GM19043 (cell line): ENCODE data around the gene ENHO.

Experiments
- ATAC-seq: cut with Tn5 transposase; IDR thresholded peaks from one replicate; pipeline ENCODE4 v1.9.1; 2021; ENCODE audit warnings: low read depth; ENCODE audit not compliant: unreplicated experiment

Gene ENHO

DNA sequence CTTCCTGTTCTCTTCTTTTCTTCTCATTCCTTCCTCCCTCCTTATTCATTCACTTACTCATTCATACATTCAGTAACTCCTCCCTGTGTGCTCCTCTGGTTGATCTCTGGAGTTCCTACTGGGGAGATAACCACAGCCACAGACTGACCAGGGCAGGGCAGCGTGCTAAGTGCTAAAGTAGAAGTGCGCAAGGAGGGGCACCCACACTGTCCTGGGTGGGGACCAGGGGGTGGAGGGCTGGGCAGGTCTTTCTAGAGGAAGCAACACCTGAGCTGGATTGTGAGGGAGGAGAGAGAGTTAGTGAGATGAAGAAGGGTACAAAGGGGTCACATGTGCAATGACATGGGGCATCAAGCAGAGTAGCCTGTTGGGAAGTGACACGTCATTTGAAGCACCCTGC, 13.8 kb downstream of the ENHO start:
- no peak for ATAC-seq

DNA sequence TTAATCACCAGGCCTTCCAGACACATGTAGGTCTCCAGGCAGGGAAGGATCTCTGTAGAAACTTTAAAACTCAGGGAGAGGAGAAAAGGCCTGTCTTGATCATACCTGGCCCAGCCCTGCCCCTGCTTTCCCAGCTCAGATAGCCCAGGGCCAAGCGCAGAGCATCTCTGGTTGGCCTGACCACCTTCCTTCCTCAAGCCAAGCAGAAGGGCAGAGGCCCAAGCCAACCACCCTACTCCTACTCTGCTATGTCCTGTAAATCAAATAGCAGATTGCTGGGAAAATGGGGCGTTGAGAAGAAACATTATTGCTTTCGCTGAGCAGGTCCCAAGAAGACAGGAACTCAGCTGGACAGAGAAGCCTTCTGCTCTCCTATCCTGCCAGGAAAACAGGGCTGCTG, 14.3 kb downstream of the ENHO start:
- ATAC-seq = no peak

DNA sequence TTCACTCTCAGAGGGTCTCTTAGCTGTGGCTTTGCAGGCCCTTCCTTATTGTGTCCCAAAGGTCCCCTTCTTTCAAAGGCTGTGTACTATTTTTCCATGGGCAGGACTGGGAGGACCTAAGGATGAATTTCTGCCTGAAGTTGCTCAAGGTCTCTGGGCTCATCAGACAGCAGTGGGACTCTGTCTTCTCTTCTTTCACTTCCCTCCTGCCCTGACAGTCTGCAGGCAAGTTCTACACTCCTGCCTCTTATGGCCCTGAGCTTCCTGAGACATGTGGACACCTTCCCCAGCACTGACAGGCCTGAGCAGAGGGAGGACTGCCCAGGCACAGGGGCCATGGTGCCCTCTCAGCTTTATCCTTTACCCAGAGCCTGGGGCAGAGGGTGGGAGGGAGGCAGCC, 14.8 kb downstream of the ENHO start:
- no peak for ATAC-seq

DNA sequence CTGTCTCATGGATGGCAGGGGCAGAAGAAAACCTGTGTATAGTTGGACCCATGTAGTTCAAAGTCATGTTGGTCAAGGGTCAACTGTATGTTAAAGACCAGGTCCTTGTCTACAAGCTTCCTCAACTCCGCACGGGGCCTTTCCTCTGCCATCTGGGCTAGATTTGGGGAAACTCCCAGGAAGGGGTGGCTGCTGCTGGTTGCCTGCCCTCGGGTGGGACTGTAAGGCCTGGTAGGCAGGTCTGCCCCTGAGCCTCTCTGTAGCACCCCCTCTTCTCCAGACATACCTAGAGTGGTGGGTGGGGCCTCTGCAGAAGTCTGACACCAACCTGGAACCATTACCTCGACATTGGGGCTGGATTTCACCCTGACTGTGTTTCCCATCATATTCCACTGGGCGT, 15.2 kb downstream of the ENHO start:
- ATAC-seq = no peak

DNA sequence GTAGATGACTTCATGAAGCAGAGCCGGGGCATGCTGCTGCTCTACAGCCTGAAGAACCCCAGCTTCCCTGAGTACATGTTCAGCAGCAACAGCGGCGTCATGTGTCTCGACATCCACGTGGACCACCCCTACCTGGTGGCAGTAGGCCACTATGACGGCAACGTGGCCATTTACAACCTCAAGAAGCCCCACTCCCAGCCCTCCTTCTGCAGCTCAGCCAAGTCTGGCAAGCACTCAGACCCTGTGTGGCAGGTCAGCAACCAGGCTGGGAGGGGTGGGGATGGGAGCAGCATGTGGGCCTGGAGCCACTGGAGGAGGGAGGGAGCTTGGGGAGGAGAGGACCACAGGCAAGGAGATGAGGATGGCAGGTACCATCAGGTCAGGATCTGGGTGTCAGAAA, 16.2 kb downstream of the ENHO start:
- no peak for ATAC-seq

DNA sequence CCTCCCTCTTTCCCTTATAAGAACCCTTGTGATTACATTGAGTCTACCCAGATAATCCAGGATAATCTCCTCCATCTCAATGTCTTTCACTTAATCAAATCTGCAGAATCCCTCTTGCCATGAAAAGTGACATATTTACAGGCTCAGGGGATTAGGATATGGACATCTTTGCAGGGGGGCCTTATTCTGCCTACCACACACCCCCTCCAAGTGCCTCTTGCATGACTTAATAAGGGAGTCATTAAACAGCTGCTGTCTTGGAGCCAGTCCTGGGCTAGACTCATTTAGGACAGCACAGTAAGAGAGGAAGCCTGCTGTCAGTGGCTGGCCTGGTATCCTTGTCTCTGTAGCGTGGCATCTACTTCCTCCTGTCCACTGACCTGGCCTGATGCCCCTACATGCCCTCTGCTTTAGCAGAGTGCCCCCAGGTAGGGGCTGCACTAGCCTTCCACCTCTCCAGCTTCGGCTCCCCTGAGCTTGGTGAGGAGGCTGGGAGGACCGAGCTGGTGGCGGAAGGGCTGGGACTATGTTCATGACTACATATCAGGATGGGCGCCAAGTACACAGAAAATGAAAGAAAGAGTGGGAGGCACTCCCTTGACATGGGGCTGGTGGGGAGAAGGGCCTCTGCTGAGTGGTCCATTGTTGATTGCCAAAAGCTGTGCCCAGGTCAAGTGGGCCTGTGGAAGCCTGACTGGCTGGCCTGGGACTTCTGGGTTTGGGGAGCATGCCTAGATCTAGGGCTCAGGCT, 17.2 kb downstream of the ENHO start:
- no peak for ATAC-seq

DNA sequence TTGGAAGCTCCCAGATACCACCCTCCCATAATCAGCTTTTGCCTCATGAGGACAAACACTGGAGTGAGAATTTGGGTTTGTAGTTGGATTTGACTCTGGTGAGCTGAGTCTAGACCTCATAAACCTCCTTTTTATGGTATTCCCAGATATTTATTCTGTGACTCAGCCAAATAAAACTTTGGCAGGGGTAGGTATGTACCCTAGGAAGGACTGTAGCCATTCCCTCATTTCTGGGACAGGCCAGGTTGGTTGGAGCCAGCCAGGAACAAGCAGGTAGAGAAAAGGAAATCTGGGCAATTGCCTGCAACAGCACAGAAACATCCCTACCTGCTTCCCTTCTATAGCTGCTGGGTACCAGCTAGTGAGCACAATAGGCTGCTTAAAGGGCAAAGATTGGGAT, 19.4 kb downstream of the ENHO start:
- no peak for ATAC-seq

DNA sequence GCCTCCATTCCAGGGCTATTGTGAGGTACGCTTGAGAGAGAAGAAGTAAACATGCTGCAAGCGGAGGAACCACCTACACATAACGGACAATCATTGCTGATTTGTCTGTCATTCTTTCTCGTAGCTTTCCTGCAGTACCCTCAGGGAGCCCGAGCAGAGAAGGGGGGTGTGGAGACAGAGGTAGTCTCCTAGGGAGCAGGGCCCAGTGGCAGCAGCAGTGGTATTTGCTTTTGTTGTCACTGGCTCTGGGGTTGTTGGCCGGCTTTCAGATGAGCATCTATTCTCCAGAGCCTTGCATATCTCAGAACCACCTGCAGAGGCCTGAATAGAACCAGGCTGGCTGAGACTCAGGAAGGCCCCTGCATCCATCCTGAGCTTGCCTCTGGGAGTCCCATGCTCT, 19.9 kb downstream of the ENHO start:
- ATAC-seq = no peak

DNA sequence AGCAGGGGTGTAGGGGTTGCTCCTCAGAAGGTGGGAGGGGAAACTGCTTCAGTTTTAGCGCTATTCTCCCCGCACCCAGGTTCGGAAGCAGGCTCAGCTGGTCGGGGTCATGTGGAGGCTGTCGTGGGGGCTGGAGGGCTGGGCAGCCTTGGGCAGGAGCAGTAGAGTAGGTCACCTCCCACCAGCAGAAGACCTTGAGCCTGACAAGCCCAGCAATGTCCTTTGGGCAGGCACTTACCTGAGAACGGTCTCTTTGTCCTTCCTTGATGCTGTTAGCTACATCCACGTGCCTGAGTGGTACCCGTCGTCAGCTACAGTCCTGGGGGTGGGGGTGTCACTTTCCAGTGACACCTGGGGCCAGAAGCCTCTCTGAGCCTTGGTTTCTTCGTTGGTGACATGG, 20.3 kb downstream of the ENHO start:
- ATAC-seq = no peak

DNA sequence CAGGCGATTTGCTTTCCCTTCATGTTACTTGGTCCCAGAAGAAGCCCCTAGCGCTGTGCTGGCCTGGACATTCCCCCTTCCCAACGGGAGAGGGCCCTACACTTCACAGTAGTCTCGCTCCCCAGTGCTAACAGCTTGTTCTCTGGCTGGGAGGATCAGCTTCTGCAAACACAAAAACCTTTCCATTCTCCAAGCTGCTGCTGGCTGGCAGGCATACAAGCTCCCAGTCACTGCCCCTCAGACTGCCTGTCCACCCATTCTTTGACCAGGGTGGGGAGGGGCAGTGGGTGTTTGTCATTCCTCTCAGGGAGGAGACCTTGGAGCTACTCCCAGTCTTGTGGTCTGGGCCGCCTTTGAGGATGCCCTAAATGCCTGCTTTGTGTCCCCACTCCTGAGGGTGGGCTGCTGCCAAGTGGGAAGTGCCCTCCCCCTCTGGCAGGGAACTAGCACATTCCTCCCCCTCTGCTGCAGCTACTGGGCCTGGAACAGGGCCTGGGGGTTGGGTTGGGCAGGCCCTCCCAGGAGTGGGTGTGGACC, 20.8 kb downstream of the ENHO start:
- no peak for ATAC-seq

DNA sequence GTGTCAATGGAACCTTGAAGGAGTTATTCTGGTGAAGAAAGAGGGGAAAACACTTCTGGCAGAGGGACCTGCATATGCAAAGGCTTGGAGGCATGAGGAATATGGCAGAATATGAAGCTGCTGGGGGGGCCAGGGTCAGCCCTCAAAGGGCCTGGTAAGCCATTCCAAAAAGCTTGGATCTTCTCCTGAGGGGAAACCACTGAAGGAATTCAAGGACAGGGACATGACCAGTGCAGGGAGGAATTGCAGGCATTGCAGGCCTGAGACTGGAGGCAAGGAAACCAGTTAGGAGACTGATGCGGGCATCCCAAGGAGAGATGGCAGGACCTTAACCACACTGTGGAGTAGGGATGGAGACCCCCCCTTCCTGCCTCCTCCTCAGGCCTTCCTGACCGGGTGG, 21.4 kb downstream of the ENHO start:
- no peak for ATAC-seq

DNA sequence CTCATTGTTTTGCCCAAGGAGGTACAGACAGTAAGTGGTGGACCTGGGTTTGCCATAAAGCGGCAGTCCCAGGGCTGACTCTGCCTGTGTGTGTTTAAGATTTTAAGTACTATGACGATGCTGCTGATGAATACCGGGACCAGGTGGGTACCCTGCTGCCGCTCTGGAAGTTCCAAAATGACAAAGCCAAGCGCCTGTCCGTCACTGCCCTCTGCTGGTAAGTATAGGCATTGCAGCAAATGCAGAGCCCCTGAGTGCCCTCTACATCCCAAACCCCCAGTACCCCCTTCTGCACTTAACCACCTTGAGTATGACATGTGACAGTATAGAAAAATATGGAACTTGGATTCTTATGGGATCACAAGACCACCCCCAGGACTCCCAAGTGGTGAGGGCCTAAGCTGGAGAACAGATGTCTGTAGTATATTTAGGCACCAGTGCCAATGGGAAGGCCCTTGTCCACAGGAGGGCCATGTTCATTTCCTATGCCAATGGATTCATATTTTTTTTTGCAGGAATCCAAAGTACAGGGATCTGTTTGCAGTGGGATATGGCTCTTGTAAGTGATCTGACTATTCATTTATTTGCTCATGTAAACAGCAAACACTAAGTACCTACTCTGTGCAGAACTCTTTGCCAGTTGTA, 22.0 kb downstream of the ENHO start:
- ATAC-seq = no peak

DNA sequence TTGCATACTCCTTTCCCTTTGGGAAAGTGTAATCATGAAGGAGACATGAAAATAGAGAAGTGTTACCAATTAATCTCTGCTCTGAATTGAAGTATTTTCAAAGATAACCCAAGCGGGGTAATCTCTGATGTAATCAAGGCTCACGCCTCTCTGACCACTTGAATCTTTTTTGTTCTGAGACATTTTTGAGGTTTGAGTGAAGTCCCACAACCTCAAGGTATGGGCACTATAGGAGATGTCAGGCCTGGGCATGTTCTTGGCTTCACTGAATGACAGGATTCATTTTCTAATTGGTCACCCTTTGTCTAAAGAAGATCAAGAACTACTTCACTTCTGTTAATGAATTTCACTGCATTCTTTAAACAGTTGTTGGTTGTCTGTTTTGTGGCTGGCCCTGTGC, 23.7 kb downstream of the ENHO start:
- ATAC-seq = no peak

DNA sequence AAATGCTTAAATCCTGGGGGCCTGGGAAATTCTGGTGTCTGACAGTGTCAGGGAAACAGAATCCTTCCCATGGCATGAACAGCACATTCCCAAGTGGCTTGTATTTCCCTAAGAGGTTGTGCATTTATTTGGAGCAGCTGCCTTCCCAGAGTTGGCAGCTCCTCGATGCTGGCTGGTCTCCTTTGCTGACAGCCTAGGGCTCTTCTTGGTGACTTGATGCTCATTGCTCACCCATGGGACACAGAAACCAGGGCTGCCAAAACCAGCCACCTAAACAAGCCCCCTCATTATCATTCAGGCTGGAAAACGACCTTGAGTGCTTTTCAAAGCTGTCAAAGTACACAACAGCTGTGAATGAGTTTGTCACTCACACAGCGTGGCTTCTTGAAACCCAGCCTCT, 24.2 kb downstream of the ENHO start:
- ATAC-seq = no peak

DNA sequence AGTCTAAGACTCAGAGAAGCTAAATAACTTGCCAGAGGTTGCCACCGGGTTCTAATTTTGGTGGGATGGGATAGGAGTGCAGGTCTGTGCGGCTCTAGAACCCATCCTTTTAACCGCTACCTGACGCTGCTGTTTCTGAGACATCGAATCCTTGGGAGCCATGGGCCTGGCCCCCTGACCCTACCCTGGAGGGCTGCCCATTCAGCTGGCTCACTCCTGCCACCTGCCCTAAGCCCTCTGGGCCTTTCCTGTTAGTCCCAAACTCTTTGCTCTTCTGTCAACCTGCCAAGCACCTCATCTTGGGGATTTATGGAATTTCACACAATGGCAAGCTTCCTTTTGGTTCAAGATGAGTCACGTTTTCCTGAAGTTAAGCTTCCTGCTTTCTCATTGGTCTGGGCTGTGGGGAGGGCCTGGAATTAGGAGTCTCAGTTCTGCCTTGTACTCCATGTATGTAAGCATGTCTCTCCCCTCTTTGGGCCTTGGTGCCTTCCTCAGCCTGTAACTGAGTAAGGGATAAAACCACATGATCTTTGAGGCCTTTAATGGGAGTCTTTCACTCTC, 26.6 kb downstream of the ENHO start:
- no peak for ATAC-seq

DNA sequence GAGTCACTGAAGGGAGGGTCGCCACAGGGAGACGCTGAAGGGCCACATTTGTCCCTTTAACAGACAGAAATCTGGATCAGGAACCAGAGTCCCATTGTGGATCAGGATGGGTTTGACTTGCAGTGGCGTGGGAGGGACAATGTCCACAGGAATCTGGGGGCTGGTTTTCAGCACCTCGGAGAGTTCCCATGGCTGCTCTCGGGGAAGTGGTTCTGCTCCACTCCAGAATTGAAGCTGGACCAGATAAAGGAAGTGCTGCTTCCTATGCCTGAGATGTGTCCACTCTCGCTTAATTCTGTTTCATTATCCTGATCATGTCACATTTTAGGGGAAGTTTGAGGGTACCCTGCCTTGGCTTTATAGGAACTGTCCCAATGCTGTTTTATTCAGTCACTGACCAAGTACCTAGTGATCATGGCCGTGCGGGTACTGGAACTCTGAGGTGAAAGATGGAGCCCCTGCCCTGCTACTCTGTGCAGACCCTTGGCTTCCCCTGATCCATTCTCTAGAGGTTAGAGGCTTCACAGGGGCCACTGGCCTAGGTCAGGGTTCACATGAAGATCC, 28.7 kb downstream of the ENHO start:
- no peak for ATAC-seq

DNA sequence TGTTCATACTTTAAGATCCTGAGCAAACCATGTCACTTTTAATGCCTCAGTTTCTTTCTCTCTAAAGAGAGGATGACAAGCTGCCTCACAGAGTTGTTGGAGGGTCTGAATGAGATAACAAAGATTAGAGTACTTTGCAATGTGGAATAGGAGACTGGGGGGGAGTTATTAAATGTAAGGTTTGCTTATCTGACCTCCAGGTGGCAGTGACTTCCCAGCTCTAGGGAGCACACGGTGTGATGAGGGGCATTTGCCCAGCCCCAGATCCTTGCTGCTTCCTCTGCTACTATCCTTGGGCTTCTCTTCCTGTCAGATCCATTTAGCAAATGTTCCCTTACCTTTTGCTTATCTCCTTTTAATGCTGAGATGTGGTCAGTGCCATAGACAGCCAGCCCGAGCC, 30.7 kb downstream of the ENHO start:
- ATAC-seq = no peak

DNA sequence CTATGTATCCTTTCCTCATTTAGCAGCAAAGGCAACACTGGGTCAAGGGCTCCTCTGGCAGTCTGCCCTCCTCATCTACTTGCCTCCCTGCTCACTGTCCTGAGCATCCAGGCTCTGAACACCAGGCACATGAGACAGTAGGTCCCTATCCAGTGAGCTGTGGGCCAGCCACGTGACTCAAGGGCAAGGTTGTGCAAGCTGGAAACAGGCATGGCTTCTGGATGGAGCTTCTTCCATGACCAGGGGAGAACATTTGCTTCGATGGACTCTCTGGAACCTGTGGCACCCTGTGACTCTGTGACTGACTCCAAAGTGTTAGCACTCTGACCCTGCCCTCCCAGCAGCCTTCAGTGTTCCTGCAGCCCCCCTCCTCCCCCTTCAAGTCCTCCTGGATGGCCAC, 31.2 kb downstream of the ENHO start:
- ATAC-seq = no peak

DNA sequence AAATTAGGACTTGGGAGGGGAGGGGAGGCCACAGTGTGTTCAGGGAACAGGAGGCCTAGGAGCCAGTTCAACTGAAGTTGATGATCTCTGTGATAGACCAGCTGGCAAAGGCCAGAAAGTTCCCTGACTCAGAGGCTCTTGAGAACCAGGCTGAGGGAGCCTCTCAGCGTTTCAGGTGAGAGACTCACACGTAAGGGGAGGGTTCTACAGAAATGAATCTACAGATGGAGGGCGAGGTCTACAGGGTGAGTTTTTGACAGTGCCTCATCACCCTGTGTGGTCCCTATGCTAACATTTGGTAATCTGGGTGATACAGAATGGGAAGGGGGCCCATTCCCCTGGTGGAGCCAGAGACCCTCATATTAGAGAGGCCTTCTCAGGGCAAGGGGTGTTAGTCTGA, 32.0 kb downstream of the ENHO start:
- ATAC-seq = no peak

DNA sequence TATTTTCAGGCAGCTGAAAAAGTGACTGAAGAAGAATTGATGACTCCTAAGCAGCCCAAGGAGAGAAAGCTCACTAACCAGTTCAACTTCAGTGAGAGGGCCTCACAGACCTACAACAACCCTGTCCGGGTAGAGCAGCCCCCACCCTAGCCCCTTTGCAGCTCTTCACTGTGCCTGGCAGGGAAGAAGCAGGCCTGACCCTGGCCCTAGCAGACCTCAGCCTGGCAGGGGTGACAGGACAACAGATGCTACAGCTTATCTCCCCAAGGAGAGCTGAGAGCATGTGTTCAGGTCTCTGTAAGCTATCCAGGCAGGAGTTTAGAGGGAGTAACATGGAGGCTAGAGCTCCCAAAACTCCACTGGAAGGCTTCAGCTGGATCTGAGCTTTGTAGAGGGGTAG, 32.4 kb downstream of the ENHO start:
- ATAC-seq = no peak

DNA sequence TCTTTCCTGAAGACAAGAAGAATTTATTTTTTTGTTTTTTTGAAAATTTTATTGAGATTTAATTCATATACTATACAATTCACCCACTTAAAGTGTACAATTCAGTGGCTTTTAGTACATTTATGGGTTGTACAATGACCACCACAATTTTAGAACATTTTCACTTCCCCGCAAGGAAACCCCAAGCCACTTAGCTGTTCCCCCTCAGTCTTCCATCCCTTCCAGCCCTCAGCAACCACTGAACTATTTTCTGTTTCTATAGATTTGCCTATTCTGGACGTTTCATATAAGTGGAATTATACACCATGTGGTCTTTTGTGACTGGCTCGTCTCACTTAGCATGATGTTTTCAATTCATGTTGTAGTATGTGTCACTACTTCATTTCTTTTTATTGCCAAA, 36.2 kb downstream of the ENHO start:
- ATAC-seq = no peak

DNA sequence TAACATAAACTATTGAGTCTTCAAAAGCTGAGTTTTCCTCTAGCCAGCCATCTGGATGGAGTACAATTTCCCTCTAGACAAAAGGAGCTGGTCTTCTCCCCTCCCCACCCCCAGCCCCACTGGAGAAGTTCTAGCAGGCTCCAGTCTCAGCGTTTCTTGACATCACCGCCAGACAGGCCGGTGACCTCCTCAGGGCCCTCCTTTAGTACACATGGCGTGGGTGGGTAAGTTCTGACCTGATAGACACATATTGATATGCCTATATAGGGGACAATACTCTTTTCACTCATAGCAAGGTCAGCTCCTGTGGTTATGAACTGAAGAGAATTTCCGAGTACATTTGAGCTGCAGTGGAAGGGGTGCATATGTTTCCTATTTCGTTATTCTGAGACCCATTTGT, 37.0 kb downstream of the ENHO start:
- no peak for ATAC-seq
